Activated CD4-positive, alpha-beta memory T cell treated with anti-CD3 and anti-CD28 coated beads, Interleukin-2, amount 10 ng/mL, durations not matched to agents 7 days and 5 days (primary cell): ENCODE results near the gene C22orf42. TPM values are rescaled to one million over a fixed set of nuclear protein-coding genes. Genes with fewer than 3 reads are reported as not detected.
A peak's percentile ranks its signal among the peaks of the same experiment; 100 is the strongest.
"Not testable (repeated sequence)": the region's sequence is repeated elsewhere in the genome, so short reads cannot be mapped to it uniquely, and the experiment has no call there.

Experiments used
- CTCF ChIA-PET: fragments of 350-600 bp; sonication (Branson Sonifier 250); formaldehyde crosslinking; loops from one replicate; lab custom pipeline; 2021; ENCODE audit warnings: antibody characterized with exemption, inconsistent platforms; lab: Charles Lee
- POLR2A ChIA-PET: fragments of 350-600 bp; sonication (Branson Sonifier 250); formaldehyde crosslinking; loops from one replicate; lab custom pipeline; 2021; ENCODE audit warnings: antibody characterized with exemption; lab: Charles Lee
- DNase-seq: peaks from one replicate; pipeline ENCODE4 v3.0.0-alpha.2; 2020
- H3K27ac Mint-ChIP-seq: one replicate; pipeline ENCODE4 v1.8.0; 2021; ENCODE audit warnings: mild to moderate bottlenecking, mixed read lengths
- H3K27me3 Mint-ChIP-seq: one replicate; pipeline ENCODE4 v1.8.0; 2021; ENCODE audit warnings: mixed read lengths
- H3K36me3 Mint-ChIP-seq: one replicate; pipeline ENCODE4 v1.8.0; 2021; ENCODE audit warnings: low read depth, mixed read lengths
- H3K4me1 Mint-ChIP-seq: one replicate; pipeline ENCODE4 v1.8.0; 2021; ENCODE audit warnings: mixed read lengths
- H3K4me3 Mint-ChIP-seq: one replicate; pipeline ENCODE4 v1.8.0; 2021; ENCODE audit warnings: mild to moderate bottlenecking, mixed read lengths
- H3K9me3 Mint-ChIP-seq: one replicate; pipeline ENCODE4 v1.8.0; 2021; ENCODE audit warnings: mixed read lengths
- total RNA-seq, 2 experiments: library from RNA; stranded (reverse); gene quantifications; one replicate each; pipeline ENCODE4 v1.2.3, GENCODE V29; 2021

C22orf42 gene
- total RNA-seq, 2 experiments from 2014 or later: not detected

DNA sequence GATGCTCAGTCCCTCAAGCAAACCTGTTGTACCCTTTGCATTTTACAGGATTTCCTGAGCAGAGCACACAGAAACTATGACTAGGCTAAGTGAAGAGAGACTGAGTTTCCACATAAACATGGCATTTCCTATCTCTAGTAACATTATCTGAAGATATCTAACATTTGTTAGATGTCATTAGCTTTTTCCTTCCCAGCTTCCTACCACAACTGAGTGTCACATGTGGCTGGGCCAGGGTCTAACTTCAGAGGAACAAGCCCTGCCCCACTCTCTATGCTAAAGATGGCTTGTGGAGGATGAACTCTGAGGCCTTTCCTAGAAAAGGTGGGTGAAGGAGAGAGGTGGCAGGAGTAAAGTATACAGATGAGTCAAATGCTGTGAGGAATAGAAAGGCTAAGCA lies 16.5 kb downstream of the C22orf42 start:
- H3K9me3 Mint-ChIP-seq: peaks cover 7% of the 10 kb centered on the region
- ChIA-PET POLR2A (interaction anchor here (0.8 to 2.8 kb wide), 4 partner anchors 12 to 332 kb away, joined by 3 to 9 read pairs (median 4); partner anchors contain the start of genes C22orf42 and FBXO7), CTCF (interaction anchor here (0.7 to 2.3 kb wide), 4 partner anchors 58 to 268 kb away, joined by 3 to 19 read pairs (median 6); no protein-coding TSS in a partner anchor)
- peak; percentile 49 for DNase-seq
- H3K4me3 Mint-ChIP-seq: peak overlapping the region; percentile 16
- H3K27ac Mint-ChIP-seq: peak overlapping the region; percentile 86
- no peaks in the 10 kb centered on the region for H3K27me3 Mint-ChIP-seq
- peaks cover 62% of the 10 kb centered on the region for H3K4me1 Mint-ChIP-seq
- H3K36me3 Mint-ChIP-seq: no peaks in the 10 kb centered on the region

GRCh38 chr22:32140688-32141087 lies 18.4 kb downstream of the C22orf42 start:
- POLR2A ChIA-PET: interaction anchor here (2.8 kb wide), 1 partner anchor 334 kb away, joined by 9 read pairs; the partner anchor contains the start of gene FBXO7
- not testable (repeated sequence) for H3K4me3 Mint-ChIP-seq, H3K9me3 Mint-ChIP-seq, H3K36me3 Mint-ChIP-seq, H3K27me3 Mint-ChIP-seq
- peaks cover 76% of the 10 kb centered on the region for H3K4me1 Mint-ChIP-seq
- CTCF ChIA-PET: interaction anchor here (0.8 to 2.3 kb wide), 4 partner anchors 61 to 249 kb away, joined by 3 to 19 read pairs (median 5); no protein-coding TSS in a partner anchor
- peak; percentile 49 for DNase-seq
- H3K27ac Mint-ChIP-seq: peak overlapping the region; percentile 86

DNA sequence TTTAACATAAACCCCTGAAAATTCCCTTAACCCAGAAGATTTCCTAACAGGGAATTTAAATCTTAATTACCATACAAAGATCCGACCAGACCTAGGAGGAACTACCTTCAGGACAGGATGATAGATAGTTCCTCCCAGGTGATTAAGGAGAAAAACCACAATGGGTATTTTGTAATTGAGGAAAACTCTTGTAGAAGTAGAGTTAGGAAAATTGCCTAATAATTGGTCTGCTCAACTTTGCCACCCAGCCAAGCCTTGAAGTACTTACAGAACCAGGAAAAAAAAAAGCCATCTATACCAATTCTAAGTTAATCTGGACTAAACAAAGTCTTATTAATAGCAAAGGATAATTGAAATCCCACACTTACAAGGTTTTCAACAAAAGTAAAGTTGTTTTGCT lies 20.5 kb downstream of the C22orf42 start:
- Mint-ChIP-seq H3K4me1 (peaks cover 63% of the 10 kb centered on the region), H3K27ac (peak overlapping the region; percentile 91), H3K4me3 (peak overlapping the region; percentile 82)
- H3K36me3 Mint-ChIP-seq, H3K27me3 Mint-ChIP-seq, DNase-seq, POLR2A ChIA-PET, H3K9me3 Mint-ChIP-seq: not testable (repeated sequence)
- CTCF ChIA-PET: interaction anchor here (1.3 kb wide), 1 partner anchor 62 kb away, joined by 3 read pairs; no protein-coding TSS in a partner anchor

GRCh38 chr22:32137731-32138324 lies 21.3 kb downstream of the C22orf42 start:
- H3K27me3 Mint-ChIP-seq, H3K36me3 Mint-ChIP-seq, H3K9me3 Mint-ChIP-seq: not testable (repeated sequence)
- Mint-ChIP-seq H3K4me3 (peak overlapping the region; percentile 82), H3K4me1 (peaks cover 56% of the 10 kb centered on the region), H3K27ac (peak overlapping the region; percentile 91)
- ChIA-PET POLR2A (interaction anchor here (0.8 kb wide), 1 partner anchor 337 kb away, joined by 3 read pairs; the partner anchor contains the start of gene FBXO7), CTCF (interaction anchor here (0.9 to 1.3 kb wide), 2 partner anchors 63 to 168 kb away, joined by 3 read pairs; no protein-coding TSS in a partner anchor)
- DNase-seq: peak; percentile 80

DNA sequence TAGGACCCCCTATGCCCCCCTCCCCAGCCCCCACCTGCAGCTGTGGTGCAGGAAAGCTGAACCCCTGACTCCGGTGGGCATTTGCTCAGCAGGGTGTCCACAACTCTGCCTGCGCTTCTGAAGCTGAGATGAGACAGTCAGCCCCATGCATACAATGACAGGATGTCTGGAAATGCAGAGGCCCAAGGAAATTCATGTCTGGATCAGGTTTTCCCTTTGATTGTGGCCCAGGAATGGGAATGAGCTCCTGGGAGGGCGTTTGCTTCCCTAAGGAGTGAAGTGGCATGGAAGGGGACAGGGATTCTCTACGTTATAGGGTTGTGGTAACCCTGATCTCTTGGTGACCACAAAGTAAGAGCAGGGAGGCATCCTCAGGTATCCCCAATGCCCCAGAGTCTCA lies 22.2 kb downstream of the C22orf42 start:
- CTCF ChIA-PET: interaction anchor here (0.9 kb wide), 1 partner anchor 167 kb away, joined by 3 read pairs; no protein-coding TSS in a partner anchor
- DNase-seq, H3K27me3 Mint-ChIP-seq, H3K36me3 Mint-ChIP-seq, H3K9me3 Mint-ChIP-seq: not testable (repeated sequence)
- peaks cover 49% of the 10 kb centered on the region for H3K4me1 Mint-ChIP-seq
- POLR2A ChIA-PET: interaction anchor here (0.8 kb wide), 1 partner anchor 338 kb away, joined by 3 read pairs; the partner anchor contains the start of gene FBXO7
- peak overlapping the region; percentile 91 for H3K27ac Mint-ChIP-seq
- peak overlapping the region; percentile 82 for H3K4me3 Mint-ChIP-seq

DNA sequence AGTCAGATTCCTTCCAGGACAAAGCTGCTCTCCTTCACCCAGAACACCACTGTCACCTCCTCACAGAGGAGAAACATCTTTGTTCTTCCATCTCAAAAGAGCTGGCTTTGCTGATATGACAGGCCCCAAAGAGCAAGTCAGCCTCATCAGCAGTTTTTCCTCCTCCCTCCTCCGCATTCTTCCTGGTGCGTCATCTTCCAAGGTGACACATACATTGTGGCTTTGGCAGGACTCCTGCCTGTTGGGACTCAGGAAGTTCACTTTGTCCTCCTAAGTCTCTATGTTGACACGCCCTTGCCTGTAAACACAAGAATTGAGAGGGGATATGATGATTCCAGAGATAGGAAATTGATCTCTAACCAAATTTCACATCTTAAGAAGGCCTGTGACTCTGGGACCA lies 23.1 kb downstream of the C22orf42 start:
- H3K27me3 Mint-ChIP-seq, H3K36me3 Mint-ChIP-seq, DNase-seq, CTCF ChIA-PET, H3K9me3 Mint-ChIP-seq, POLR2A ChIA-PET: not testable (repeated sequence)
- Mint-ChIP-seq H3K4me1 (peaks cover 39% of the 10 kb centered on the region), H3K27ac (peak overlapping the region; percentile 19), H3K4me3 (peak overlapping the region; percentile 35)

DNA sequence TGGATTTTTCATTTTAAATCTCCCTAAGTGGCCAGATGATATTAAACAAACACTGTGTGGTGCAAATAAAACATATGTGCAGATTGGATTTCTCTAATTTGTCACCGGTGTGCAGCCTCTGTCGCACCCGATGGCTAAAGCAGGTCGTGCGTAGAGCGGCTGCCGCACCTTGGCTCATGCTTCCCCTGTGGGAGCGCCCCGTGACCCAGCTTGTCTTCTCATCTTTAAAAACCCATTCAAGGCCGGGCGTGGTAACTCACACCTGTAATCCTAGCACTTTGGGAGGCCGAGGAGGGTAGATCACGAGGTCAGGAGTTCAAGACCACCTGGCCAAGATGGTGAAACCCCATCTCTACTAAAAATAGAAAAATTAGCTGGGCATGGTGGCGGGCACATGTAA lies 24.3 kb downstream of the C22orf42 start:
- POLR2A ChIA-PET, H3K4me3 Mint-ChIP-seq, H3K27me3 Mint-ChIP-seq, H3K36me3 Mint-ChIP-seq, H3K27ac Mint-ChIP-seq, H3K9me3 Mint-ChIP-seq, DNase-seq, CTCF ChIA-PET: not testable (repeated sequence)
- H3K4me1 Mint-ChIP-seq: peaks cover 35% of the 10 kb centered on the region

DNA sequence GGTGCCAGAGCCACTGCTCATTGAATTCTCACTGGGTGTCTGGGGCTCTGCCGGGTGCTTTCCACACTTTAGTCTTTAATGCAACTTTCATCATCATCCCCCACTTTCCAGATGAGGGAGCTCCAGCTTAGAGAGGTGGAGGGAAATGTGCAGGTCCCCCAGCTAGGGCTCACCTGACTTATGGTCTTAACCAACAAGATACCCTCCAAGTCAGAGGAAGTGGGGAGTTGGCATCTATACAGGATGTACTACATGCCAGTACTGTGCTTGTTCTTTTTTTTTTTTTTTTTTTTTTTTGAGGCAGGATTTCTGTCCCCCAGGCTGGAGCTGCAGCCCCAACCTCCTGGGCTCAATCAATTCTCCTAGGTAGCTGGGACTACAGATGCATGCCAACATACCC lies 26.3 kb downstream of the C22orf42 start:
- ChIA-PET CTCF (interaction anchor here (1.2 to 1.8 kb wide), 2 partner anchors 70 to 162 kb away, joined by 3 to 4 read pairs; no protein-coding TSS in a partner anchor), POLR2A (no interaction called here)
- Mint-ChIP-seq H3K4me3 (no peak overlapping the region), H3K4me1 (peaks cover 29% of the 10 kb centered on the region), H3K27ac (no peak overlapping the region), H3K27me3 (no peaks in the 10 kb centered on the region), H3K9me3 (no peaks in the 10 kb centered on the region), H3K36me3 (no peaks in the 10 kb centered on the region)
- no peak for DNase-seq

GRCh38 chr22:32132126-32132525 lies 27.0 kb downstream of the C22orf42 start:
- ChIA-PET CTCF (interaction anchor here (0.9 to 1.8 kb wide), 2 partner anchors 134 to 162 kb away, joined by 3 to 4 read pairs; no protein-coding TSS in a partner anchor), POLR2A (no interaction called here)
- no peaks in the 10 kb centered on the region for H3K36me3 Mint-ChIP-seq
- DNase-seq: no peak
- no peaks in the 10 kb centered on the region for H3K27me3 Mint-ChIP-seq
- no peak overlapping the region for H3K27ac Mint-ChIP-seq
- H3K4me1 Mint-ChIP-seq: peaks cover 22% of the 10 kb centered on the region
- no peak overlapping the region for H3K4me3 Mint-ChIP-seq
- H3K9me3 Mint-ChIP-seq: no peaks in the 10 kb centered on the region

GRCh38 chr22:32130464-32130863 lies 28.6 kb downstream of the C22orf42 start:
- POLR2A ChIA-PET: interaction anchor here (1.3 kb wide), 1 partner anchor 12 kb away, joined by 3 read pairs; no protein-coding TSS in a partner anchor
- H3K4me1 Mint-ChIP-seq: peaks cover 13% of the 10 kb centered on the region
- CTCF ChIA-PET: interaction anchor here (0.7 kb wide), 1 partner anchor 266 kb away, joined by 3 read pairs; no protein-coding TSS in a partner anchor

DNA sequence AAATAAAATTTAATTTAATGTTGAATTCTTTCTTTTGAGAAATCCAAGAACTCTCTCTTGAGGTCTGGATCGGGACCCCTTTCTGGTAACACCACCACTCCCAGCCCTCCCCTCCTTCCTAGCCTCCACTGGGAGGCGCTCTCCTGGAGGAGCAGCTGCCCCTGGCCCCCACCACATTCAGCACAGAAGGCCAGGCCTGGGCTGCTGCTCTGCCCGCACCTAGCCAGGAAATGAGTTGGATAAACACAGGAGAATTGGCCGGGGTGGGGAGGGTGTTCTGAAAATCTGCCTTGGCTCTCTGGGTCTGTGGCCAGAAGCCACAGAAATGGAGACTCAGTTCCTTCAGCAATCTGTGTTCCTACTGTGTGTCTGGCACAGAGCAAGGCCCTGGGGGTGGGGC lies 31.2 kb downstream of the C22orf42 start:
- ChIA-PET POLR2A (no interaction called here), CTCF (no interaction called here)
- no peak overlapping the region for H3K27ac Mint-ChIP-seq
- H3K9me3 Mint-ChIP-seq: no peaks in the 10 kb centered on the region
- no peaks in the 10 kb centered on the region for H3K36me3 Mint-ChIP-seq
- no peak for DNase-seq
- H3K4me1 Mint-ChIP-seq: peaks cover 21% of the 10 kb centered on the region
- no peak overlapping the region for H3K4me3 Mint-ChIP-seq
- no peaks in the 10 kb centered on the region for H3K27me3 Mint-ChIP-seq

More at GRCh38 chr22:32130464-32130863, 28.6 kb downstream of the C22orf42 start:
- H3K9me3 Mint-ChIP-seq: no peaks in the 10 kb centered on the region
- no peaks in the 10 kb centered on the region for H3K27me3 Mint-ChIP-seq
- DNase-seq: no peak
- no peak overlapping the region for H3K4me3 Mint-ChIP-seq
- no peaks in the 10 kb centered on the region for H3K36me3 Mint-ChIP-seq
- H3K27ac Mint-ChIP-seq: no peak overlapping the region

DNA sequence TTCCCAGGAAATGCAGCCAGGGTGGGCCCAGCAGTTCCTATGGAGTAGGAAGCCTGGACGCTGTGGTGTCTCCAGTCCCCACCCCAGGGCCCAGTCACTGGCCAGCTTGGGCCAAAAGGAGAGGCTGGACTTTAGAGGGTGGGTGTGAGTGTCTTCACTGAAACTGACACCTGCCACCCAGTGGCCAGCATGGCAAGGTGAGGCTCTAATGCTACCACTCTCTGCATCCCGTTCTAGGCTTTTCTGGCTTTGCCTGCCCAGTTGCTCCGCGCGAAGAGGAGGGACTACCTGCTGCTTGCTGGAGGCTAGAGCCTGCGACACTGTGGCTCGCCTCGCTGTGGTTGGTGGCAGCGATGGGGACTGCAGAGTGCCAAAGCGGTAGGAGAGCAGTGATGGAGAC lies 35.4 kb downstream of the C22orf42 start:
- no peak for DNase-seq
- ChIA-PET CTCF (no interaction called here), POLR2A (no interaction called here)
- Mint-ChIP-seq H3K36me3 (no peaks in the 10 kb centered on the region), H3K9me3 (no peaks in the 10 kb centered on the region), H3K27ac (no peak overlapping the region), H3K4me1 (peaks cover 16% of the 10 kb centered on the region), H3K27me3 (no peaks in the 10 kb centered on the region), H3K4me3 (no peak overlapping the region)

- ChIA-PET CTCF (no interaction called here), POLR2A (no interaction called here)
- H3K4me3 Mint-ChIP-seq: no peak overlapping the region
- H3K36me3 Mint-ChIP-seq: no peaks in the 10 kb centered on the region
- H3K27me3 Mint-ChIP-seq: no peaks in the 10 kb centered on the region
- H3K9me3 Mint-ChIP-seq: no peaks in the 10 kb centered on the region
- peaks cover 12% of the 10 kb centered on the region for H3K4me1 Mint-ChIP-seq
- no peak for DNase-seq
- H3K27ac Mint-ChIP-seq: no peak overlapping the region
Observed at GRCh38 chr22:32122899-32123298, 36.2 kb downstream of the C22orf42 start.
